WTC11 (cell line): Measurements from ENCODE around the gene RTCA.

Source experiments
- CREB1 ChIP-seq: sonication (generic); formaldehyde crosslinking; IDR thresholded peaks from 2 replicates; pipeline ENCODE4 v1.8.0; 2023; ENCODE audit warnings: mild to moderate bottlenecking, missing genetic modification reagents
- CTCF ChIP-seq: fragments of 200-600 bp; IDR thresholded peaks from 2 replicates; pipeline ENCODE4 v1.8.0; 2022; ENCODE audit warnings: antibody characterized with exemption
- E2F4 ChIP-seq: sonication (generic); formaldehyde crosslinking; IDR thresholded peaks from 2 replicates; pipeline ENCODE4 v1.8.1; 2022; ENCODE audit warnings: low read depth, mild to moderate bottlenecking, moderate library complexity, missing genetic modification reagents, borderline replicate concordance
- ELF4 ChIP-seq: sonication (generic); formaldehyde crosslinking; IDR thresholded peaks from 2 replicates; pipeline ENCODE4 v1.8.1; 2022; ENCODE audit warnings: low read depth, mild to moderate bottlenecking, moderate library complexity, missing genetic modification reagents
- ESRRA ChIP-seq: sonication (generic); formaldehyde crosslinking; IDR thresholded peaks from 2 replicates; pipeline ENCODE4 v1.8.1; 2022; ENCODE audit warnings: mild to moderate bottlenecking, missing genetic modification reagents, borderline replicate concordance
- FOXK1 ChIP-seq: sonication (generic); formaldehyde crosslinking; IDR thresholded peaks from 2 replicates; pipeline ENCODE4 v1.8.0; 2022; ENCODE audit warnings: mild to moderate bottlenecking, moderate library complexity, missing genetic modification reagents
- PRDM15 ChIP-seq: sonication (generic); formaldehyde crosslinking; IDR thresholded peaks from 2 replicates; pipeline ENCODE4 v1.8.0; 2022; ENCODE audit warnings: missing genetic modification reagents
- SOX15 ChIP-seq: fragments of 250-450 bp; sonication (Bioruptor Pico); IDR thresholded peaks from 2 replicates; pipeline ENCODE4 v1.9.0; 2021; ENCODE audit warnings: mild to moderate bottlenecking
- ZBTB21 ChIP-seq: sonication (generic); formaldehyde crosslinking; IDR thresholded peaks from 2 replicates; pipeline ENCODE4 v1.8.1; 2023; ENCODE audit warnings: mild to moderate bottlenecking, missing genetic modification reagents, borderline replicate concordance

DNA sequence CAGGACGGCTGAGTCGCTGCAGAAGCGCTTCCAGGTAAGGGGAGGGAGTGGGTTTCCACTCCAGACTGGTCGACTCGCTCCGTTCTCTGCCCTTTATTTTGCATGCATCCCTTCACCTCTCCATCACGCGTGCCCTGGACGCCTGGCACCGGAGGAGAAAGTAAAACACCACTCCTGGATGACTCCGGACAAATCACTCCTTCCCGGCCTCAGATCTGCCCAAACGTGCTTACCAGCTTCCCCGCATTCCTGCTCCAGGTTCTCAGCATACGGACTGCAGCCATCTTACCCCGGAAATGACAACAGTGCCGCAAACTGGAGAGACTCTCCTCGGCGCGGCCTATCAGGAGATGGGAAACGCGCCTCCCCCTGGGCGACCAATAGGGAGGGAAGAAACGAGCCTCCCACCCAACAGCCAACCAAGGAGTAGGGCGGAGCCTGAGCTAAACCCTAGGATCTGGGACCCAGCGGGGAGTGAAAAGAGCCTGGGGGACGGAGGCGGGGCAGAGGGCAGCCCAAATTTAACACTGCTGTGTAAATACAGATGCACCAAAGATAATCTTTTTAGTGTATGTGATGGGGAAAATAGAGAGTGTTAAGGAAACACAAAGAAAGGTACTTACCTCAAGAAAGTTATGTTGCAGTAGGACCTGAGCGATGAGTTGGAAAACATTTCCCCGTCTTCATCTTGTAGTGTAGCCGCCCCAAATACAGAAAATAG lies 16.3 kb upstream of the RTCA start, which contains the start of gene DBT:
- TF ChIP-seq CTCF (no peak), E2F4 (CRISPR knock-in tag) (no peak), SOX15 (CRISPR knock-in tag) (no peak), CREB1 (no peak), FOXK1 (peak; percentile 79; the same call in 1 of the 2 replicates), PRDM15 (CRISPR knock-in tag) (no peak), ESRRA (no peak), ZBTB21 (no peak), ELF4 (CRISPR knock-in tag) (no peak)
